Epidermal melanocyte (primary cell): Measurements from ENCODE around the gene C12orf54.
"Not testable (repeated sequence)": the region's sequence is repeated elsewhere in the genome, so short reads cannot be mapped to it uniquely, and the experiment has no call there.

Experiments used
- DNase-seq: peaks from one replicate; pipeline ENCODE4 v3.0.0; 2011; ENCODE audit warnings: low spot score; ENCODE audit not compliant: insufficient read length

C12orf54 gene

GRCh38 chr12:48508987-48509386 lies 26.7 kb downstream of the C12orf54 start:
- DNase-seq = no peak

DNA sequence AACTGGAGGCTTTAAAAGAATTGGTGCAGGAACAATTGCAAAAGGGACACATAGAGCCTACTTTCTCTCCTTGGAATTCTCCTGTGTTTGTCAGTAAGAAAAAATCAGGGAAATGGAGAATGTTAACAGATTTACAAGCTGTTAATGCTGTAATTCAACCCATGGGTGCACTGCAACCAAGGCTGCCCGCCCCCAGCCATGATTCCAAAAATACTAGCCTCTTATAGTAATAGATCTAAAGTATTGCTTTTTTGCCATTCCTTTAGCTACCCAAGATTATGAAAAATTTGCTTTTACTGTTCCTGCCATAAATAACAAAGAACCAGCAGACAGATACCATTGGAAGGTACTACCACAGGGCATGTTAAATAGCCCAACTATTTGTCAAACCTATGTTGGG lies 27.8 kb downstream of the C12orf54 start:
- no peak for DNase-seq

DNA sequence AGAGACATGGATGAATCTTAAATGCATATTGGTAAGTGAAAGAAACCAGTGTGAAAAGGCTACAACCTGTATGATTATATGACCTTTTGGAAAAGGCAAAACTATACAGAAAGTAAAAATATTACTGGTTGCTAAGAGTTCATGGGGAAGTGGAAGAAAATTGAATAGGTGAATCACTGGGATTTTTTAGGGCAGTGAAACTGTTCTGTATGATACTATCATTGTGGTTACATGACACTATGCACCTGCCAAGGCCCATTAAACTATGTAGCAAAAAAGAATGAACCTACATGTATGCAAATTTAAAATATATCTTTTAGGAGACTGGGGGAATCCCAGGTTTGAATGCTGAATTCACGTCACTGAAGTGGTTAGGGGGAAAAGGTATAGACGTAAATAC lies 30.6 kb downstream of the C12orf54 start:
- no peak for DNase-seq

- DNase-seq = no peak
Observed at GRCh38 chr12:48514728-48515127, 32.4 kb downstream of the C12orf54 start.

GRCh38 chr12:48520381-48520780 lies 38.1 kb downstream of the C12orf54 start:
- not testable (repeated sequence) for DNase-seq

- DNase-seq = no peak
Observed at GRCh38 chr12:48525332-48525731, 43.0 kb downstream of the C12orf54 start, which contains the start of gene OR8S1. OR8S1 (plus strand) TSS chr12:48525632; CDS start chr12:48525632, 0 bp downstream.

DNA sequence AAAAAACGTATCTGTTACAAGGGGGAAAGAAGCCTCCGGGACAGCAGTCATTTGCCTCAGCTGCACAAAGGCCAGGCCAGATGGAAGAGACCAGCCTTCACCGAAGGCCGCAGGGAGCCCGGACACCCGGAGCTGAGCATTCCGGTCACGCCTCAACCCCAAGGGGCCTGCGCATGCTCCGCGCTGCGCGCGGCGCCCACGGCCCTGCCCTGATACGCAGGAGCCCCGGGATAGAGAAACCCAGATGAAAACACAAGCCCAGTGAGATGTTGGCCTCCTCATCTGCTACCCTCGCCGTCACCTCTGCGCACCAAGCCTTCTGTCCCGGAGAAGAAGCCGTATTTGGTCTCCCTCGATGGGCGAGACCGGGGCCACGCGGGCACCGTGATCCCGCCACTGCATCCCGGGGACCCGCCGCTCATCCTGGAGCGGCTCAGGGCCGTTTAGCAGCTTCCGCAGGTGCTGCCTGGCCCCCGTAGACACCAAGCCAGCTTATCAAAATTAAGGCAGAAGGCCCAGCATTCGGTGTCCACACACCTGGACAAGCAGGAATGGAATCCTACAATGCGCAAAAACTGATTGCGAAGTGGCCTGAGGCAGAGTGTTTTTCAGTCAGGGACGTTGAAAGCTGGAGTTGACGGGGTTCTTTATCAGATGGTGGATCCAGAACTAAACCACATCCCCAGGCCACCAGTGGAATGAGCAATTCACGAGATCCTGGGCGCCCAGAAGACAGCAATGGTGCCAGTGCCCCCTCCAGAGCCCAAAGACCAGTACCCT lies 45.8 kb downstream of the C12orf54 start:
- no peak for DNase-seq

GRCh38 chr12:48532601-48533000 lies 50.3 kb downstream of the C12orf54 start:
- no peak for DNase-seq

DNA sequence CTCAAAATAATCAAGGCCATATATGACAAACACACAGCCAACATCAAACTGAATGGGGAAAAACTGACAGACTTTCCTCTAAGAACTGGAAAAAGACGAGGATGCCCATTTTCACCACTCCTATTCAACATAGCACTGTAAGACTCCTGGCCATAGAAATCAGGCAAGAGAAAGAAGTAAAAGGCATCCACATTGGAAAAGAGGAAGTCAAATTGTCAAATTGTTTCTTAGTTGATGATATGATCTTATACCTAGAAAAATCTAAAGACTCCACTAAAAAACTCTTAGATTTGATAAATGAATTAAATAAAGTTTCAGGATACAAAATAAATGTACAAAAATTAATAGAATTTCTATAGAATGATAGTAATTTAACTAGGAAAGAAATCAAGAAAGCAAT lies 54.3 kb downstream of the C12orf54 start:
- no peak for DNase-seq

DNA sequence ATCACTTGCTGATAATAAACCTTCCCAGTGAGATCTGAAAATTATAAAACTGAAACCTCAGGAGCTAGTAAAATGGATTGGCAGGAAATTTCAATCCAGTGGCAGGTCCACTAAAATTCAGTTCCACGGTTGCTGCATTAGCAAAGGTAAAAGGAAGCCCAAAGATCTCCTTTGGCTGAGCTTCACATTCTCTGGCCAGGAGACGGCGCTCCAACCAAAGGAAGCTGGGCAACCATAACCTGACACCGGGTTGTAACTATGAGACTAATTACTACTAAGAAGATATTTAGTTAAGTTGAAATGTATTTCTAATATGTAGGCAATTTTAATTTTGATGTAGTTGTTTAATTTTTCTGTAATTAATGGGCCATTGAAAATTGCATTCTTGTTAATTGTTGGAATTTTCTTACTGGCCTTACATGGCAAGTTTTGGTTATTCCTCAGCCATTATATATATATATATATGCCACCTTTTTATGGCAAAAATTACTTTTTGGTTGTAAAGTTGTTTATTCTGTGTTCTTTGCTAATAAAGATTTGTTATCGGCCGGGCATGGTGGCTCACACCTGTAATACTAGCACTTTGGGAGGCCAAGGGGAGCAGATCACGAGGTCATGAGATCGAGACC lies 60.1 kb downstream of the C12orf54 start:
- DNase-seq = no peak

- DNase-seq = no peak
Observed at GRCh38 chr12:48545833-48546469, 63.7 kb downstream of the C12orf54 start.
